ENCODE measurements around the gene FOXO6. TPM values are rescaled to one million over a fixed set of nuclear protein-coding genes. Genes with fewer than 3 reads are reported as not detected.

FOXO6 gene
- total RNA-seq, 1 experiment from 2014 or later = 6.1 TPM

GRCh38 chr1:41358131-41359021 is 2.9 kb upstream of the FOXO6 start:
- no peaks in the 10 kb centered on the region for H3K36me3 ChIP-seq (ENCODE audit: insufficient read depth, low read length, poor library complexity, severe bottlenecking)
- no peak for DNase-seq (ENCODE audit: low spot score)
- BruUV-seq (replicated peaks) = no TSS peak
- intact Hi-C loops (cut with micrococcal nuclease; ENCODE audit: unreplicated experiment) = no loop called here
- H3K4me3 ChIP-seq (ENCODE audit: low read depth, low read length, poor library complexity, severe bottlenecking) = no peak overlapping the region
- H3K4me1 ChIP-seq (ENCODE audit: insufficient read depth, low read length, poor library complexity, severe bottlenecking) = peaks cover 14% of the 10 kb centered on the region
- POLR2A ChIA-PET (ENCODE audit: low non-redundant PET) = no interaction called here
- no peaks in the 10 kb centered on the region for H3K27me3 ChIP-seq (replicated peaks; ENCODE audit: insufficient read depth, low read depth, low read length, poor library complexity)
- CTCF ChIA-PET = no interaction called here
- TF ChIP-seq CTCF (conservative IDR thresholded peaks at IDR 0.05; ENCODE audit: low read depth, low read length) = no peak
- no peak for TF ChIP-seq EZH2 (IDR thresholded peaks at IDR 0.05; ENCODE audit: borderline replicate concordance, low read depth, low read length, poor library complexity, severe bottlenecking)
- no peaks in the 10 kb centered on the region for H3K9me3 ChIP-seq (ENCODE audit: low read depth, low read length, poor library complexity, severe bottlenecking)
- H3K27ac ChIP-seq (ENCODE audit: low read depth, low read length, poor library complexity, severe bottlenecking) = no peak overlapping the region

- H3K36me3 ChIP-seq (ENCODE audit: insufficient read depth, low read length, poor library complexity, severe bottlenecking) = no peaks in the 10 kb centered on the region
- no peak for DNase-seq (ENCODE audit: low spot score)
- no peaks in the 10 kb centered on the region for H3K9me3 ChIP-seq (ENCODE audit: low read depth, low read length, poor library complexity, severe bottlenecking)
- BruUV-seq (replicated peaks) = no TSS peak
- no peak overlapping the region for H3K27ac ChIP-seq (ENCODE audit: low read depth, low read length, poor library complexity, severe bottlenecking)
- peaks cover 20% of the 10 kb centered on the region for H3K4me1 ChIP-seq (ENCODE audit: insufficient read depth, low read length, poor library complexity, severe bottlenecking)
- no peak overlapping the region for H3K4me3 ChIP-seq (ENCODE audit: low read depth, low read length, poor library complexity, severe bottlenecking)
- CTCF ChIA-PET = no interaction called here
- POLR2A ChIA-PET (ENCODE audit: low non-redundant PET) = no interaction called here
- no peaks in the 10 kb centered on the region for H3K27me3 ChIP-seq (replicated peaks; ENCODE audit: insufficient read depth, low read depth, low read length, poor library complexity)
- TF ChIP-seq EZH2 (IDR thresholded peaks at IDR 0.05; ENCODE audit: borderline replicate concordance, low read depth, low read length, poor library complexity, severe bottlenecking) (no peak), CTCF (conservative IDR thresholded peaks at IDR 0.05; ENCODE audit: low read depth, low read length) (no peak)
- intact Hi-C loops (cut with micrococcal nuclease; ENCODE audit: unreplicated experiment) = loop anchor here (5.0 kb wide), 1 partner anchor 58 kb away; no protein-coding TSS in a partner anchor
Measured at GRCh38 chr1:41359211-41360073, 1.8 kb upstream of the FOXO6 start.

DNA sequence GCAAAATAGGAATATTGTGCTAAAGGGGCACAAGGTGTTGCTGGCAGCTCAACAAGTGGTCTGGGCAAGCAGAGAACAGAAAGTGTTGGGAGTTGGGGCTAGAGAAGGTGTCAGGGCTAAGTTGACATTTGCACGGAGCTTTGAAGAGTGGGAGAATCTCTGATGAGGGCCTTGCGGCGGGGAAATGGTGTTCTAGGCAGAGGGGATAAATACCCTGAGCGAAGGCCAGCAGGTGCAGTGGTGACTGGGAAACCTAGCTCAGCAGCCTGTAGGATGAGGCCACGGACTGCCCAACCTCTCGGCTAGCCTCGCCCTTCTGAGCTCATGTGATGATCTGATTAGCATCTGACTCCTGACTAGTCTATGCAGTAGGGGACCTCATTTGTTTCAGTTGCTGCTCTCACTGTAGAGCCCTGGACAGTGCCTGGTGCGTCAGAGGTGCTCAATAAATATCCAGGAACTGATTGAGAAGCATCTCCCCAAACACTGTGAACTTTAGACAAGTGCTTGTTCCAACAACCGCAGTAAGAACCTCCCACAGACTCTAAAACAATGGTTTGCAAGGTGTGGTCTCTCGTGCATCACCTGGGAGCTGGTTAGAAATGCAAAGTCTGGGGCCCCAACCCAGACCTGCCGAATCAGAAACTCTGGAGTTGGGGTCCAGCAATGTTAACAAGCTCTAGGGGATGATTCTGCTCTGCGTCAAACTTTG is 1.0 kb upstream of the FOXO6 start:
- BruUV-seq (replicated peaks) = no TSS peak
- DNase-seq (ENCODE audit: low spot score) = no peak
- Histone ChIP-seq H3K27me3 (replicated peaks; ENCODE audit: insufficient read depth, low read depth, low read length, poor library complexity) (no peaks in the 10 kb centered on the region), H3K4me3 (ENCODE audit: low read depth, low read length, poor library complexity, severe bottlenecking) (peak overlapping the region; percentile 2), H3K4me1 (ENCODE audit: insufficient read depth, low read length, poor library complexity, severe bottlenecking) (peaks cover 27% of the 10 kb centered on the region), H3K36me3 (ENCODE audit: insufficient read depth, low read length, poor library complexity, severe bottlenecking) (no peaks in the 10 kb centered on the region), H3K27ac (ENCODE audit: low read depth, low read length, poor library complexity, severe bottlenecking) (no peak overlapping the region), H3K9me3 (ENCODE audit: low read depth, low read length, poor library complexity, severe bottlenecking) (no peaks in the 10 kb centered on the region)
- ChIA-PET POLR2A (ENCODE audit: low non-redundant PET) (no interaction called here), CTCF (no interaction called here)
- TF ChIP-seq EZH2 (IDR thresholded peaks at IDR 0.05; ENCODE audit: borderline replicate concordance, low read depth, low read length, poor library complexity, severe bottlenecking) (no peak), CTCF (conservative IDR thresholded peaks at IDR 0.05; ENCODE audit: low read depth, low read length) (no peak)
- intact Hi-C loops (cut with micrococcal nuclease; ENCODE audit: unreplicated experiment) = loop anchor here (5.0 kb wide), 1 partner anchor 57 kb away; no protein-coding TSS in a partner anchor
